Endothelial cell of umbilical vein (primary cell): ENCODE results near the gene CDK5RAP2. TPM values are rescaled to one million over a fixed set of nuclear protein-coding genes. Genes with fewer than 3 reads are reported as not detected.

Source experiments
- BruUV-seq: library from RNA; stranded (reverse); fragments of 400-500 nt; replicated peaks from 2 replicates; lab custom pipeline; 2021; lab: Mats Ljungman, UMichigan
- CTCF ChIA-PET: fragments of 300-600, 350-600 bp; sonication (Branson Sonifier 250); formaldehyde crosslinking; loops from one replicate; lab custom pipeline; 2021; ENCODE audit warnings: antibody characterized with exemption, inconsistent platforms; lab: Charles Lee
- POLR2A ChIA-PET: fragments of 300-600, 350-600 bp; sonication (Branson Sonifier 250); formaldehyde crosslinking; loops from one replicate; lab custom pipeline; 2021; ENCODE audit warnings: antibody characterized with exemption, inconsistent platforms; lab: Charles Lee
- DNase-seq: peaks from one replicate; pipeline ENCODE4 v3.0.0-alpha.2; 2011; ENCODE audit warnings: low read depth, low spot score
- FAIRE-seq: peaks from 2 replicates; lab custom pipeline; 2011; peaks lifted over from hg19 to GRCh38; lab: Jason Lieb, UNC
- H2AFZ ChIP-seq: 2 replicates; pipeline ENCODE4 v1.6.0; 2012; ENCODE audit warnings: low read depth, low read length, control low read depth, inconsistent platforms
- H3K27ac ChIP-seq: 2 replicates; pipeline ENCODE4 v1.5.1; 2011; ENCODE audit warnings: low read depth, mild to moderate bottlenecking, control low read depth, low read length, moderate library complexity; ENCODE audit not compliant: insufficient read depth
- H3K27me3 ChIP-seq, 2 experiments: 2 replicates each; pipeline versions ENCODE4 v1.6.0 to v1.6.1; 2011; ENCODE audit warnings: low read length in 2 of 2, mixed read lengths in 1 of 2; ENCODE audit not compliant: control insufficient read depth in 2 of 2, insufficient read depth in 2 of 2
- H3K36me3 ChIP-seq, 2 experiments: 2 replicates in 1 of 2; 3 replicates in 1 of 2; pipeline ENCODE4 v1.5.1; 2011; ENCODE audit warnings: low read length in 2 of 2, mild to moderate bottlenecking in 1 of 2, moderate library complexity in 1 of 2; ENCODE audit not compliant: control insufficient read depth in 2 of 2, insufficient read depth in 2 of 2; ENCODE audit errors: extremely low read depth in 1 of 2
- H3K4me1 ChIP-seq: 3 replicates; pipeline ENCODE4 v1.5.1; 2011; ENCODE audit warnings: mild to moderate bottlenecking, low read length; ENCODE audit not compliant: control insufficient read depth, insufficient read depth; ENCODE audit errors: extremely low read depth
- H3K4me2 ChIP-seq: 2 replicates; pipeline ENCODE4 v1.6.1; 2011; ENCODE audit warnings: low read length, control low read depth, mixed read lengths; ENCODE audit not compliant: insufficient read depth
- H3K4me3 ChIP-seq, 3 experiments: fragments of 200-600 bp in 1 of 3; sonication (generic), shearing (Covaris generic) in 1 of 3; replicated peaks in 1 of 3; 2 replicates each; pipeline ENCODE4 v1.5.1; 2011 to 2016; ENCODE audit warnings: control low read depth in 3 of 3, low read length in 3 of 3, mild to moderate bottlenecking in 2 of 3, inconsistent platforms in 1 of 3, low read depth in 1 of 3, moderate library complexity in 1 of 3; ENCODE audit not compliant: insufficient read depth in 1 of 3
- H3K79me2 ChIP-seq: 2 replicates; pipeline ENCODE4 v1.6.0; 2012; ENCODE audit warnings: low read length, inconsistent platforms; ENCODE audit not compliant: control insufficient read depth, insufficient read depth
- H3K9ac ChIP-seq: replicated peaks from 2 replicates; pipeline ENCODE3; 2011; ENCODE audit warnings: low read length, control low read depth; ENCODE audit not compliant: insufficient read depth; ENCODE audit errors: extremely low read depth
- H3K9me1 ChIP-seq: replicated peaks from 3 replicates; pipeline ENCODE4 v1.6.0; 2011; ENCODE audit warnings: mild to moderate bottlenecking, low read length; ENCODE audit not compliant: control insufficient read depth, insufficient read depth; ENCODE audit errors: extremely low read depth
- H3K9me3 ChIP-seq: replicated peaks from 2 replicates; pipeline ENCODE4 v1.5.1; 2012; ENCODE audit warnings: low read length, inconsistent platforms; ENCODE audit not compliant: control insufficient read depth, insufficient read depth
- H4K20me1 ChIP-seq: replicated peaks from 2 replicates; pipeline ENCODE3; 2011; ENCODE audit warnings: mild to moderate bottlenecking, low read length; ENCODE audit not compliant: control insufficient read depth, insufficient read depth; ENCODE audit errors: extremely low read depth
- EZH2 ChIP-seq: IDR thresholded peaks from 2 replicates; pipeline ENCODE4 v1.6.1; 2012; ENCODE audit warnings: borderline replicate concordance, low read depth, mild to moderate bottlenecking, moderate library complexity, low read length, inconsistent platforms; ENCODE audit not compliant: severe bottlenecking
- FOS ChIP-seq: IDR thresholded peaks from 2 replicates; pipeline ENCODE4 v1.6.1; 2011; ENCODE audit warnings: mild to moderate bottlenecking, low read length, moderate library complexity, borderline replicate concordance; ENCODE audit not compliant: insufficient read depth
- GATA2 ChIP-seq: IDR thresholded peaks from 2 replicates; pipeline ENCODE4 v1.7.0; 2011; ENCODE audit warnings: low read depth, mild to moderate bottlenecking, moderate library complexity, mixed read lengths, low read length; ENCODE audit not compliant: insufficient read length, insufficient read depth
- JUN ChIP-seq: IDR thresholded peaks from 2 replicates; pipeline ENCODE4 v1.6.1; 2011; ENCODE audit warnings: borderline replicate concordance, low read depth; ENCODE audit not compliant: insufficient read length, insufficient read depth
- MYC ChIP-seq: IDR thresholded peaks from one replicate; pipeline ENCODE4 v1.6.1; 2011; ENCODE audit warnings: mild to moderate bottlenecking, low read depth, low read length
- POLR2A ChIP-seq: IDR thresholded peaks from 2 replicates; pipeline ENCODE4 v1.6.1; 2012; ENCODE audit warnings: low read depth, mild to moderate bottlenecking, control low read depth, low read length
- POLR2AphosphoS5 ChIP-seq: IDR thresholded peaks from 2 replicates; pipeline ENCODE4 v1.6.1; 2012; ENCODE audit warnings: low read depth, mild to moderate bottlenecking, control low read depth, low read length, moderate library complexity; ENCODE audit not compliant: insufficient read depth
- dilution Hi-C: fragments of 300-500 bp; cut with MboI; formaldehyde crosslinking; loops from one replicate; pipeline ENCODE4 v1.15.0; 2019; ENCODE audit warnings: low sequenced_read_pairs; ENCODE audit not compliant: extremely low pct_ligation_motif_present
- intact Hi-C: fragments of 100-400 bp; cut with micrococcal nuclease; formaldehyde crosslinking; loops from one replicate; pipeline ENCODE4 v1.10.0; 2022
- polyA plus RNA-seq, 4 experiments: library from polyadenylated mRNA; depleted of rRNA in 3 of 4; stranded (reverse) in 3 of 4; unstranded in 1 of 4; fragments of >200 nt; gene quantifications; 2 replicates each; pipeline versions ENCODE4 v1.2.1 to v1.2.3, GENCODE V29; 2011 to 2012; ENCODE audit warnings: missing spikeins in 1 of 4
- total RNA-seq: library from RNA; stranded (reverse); gene quantifications from 2 replicates; pipeline ENCODE4 v1.2.3, GENCODE V29; 2021
- TF ChIP-seq, protein P1 (sequence below): IDR thresholded peaks from 2 replicates; pipeline ENCODE4 v1.6.1; 2011; ENCODE audit not compliant: insufficient read depth, insufficient read length
- TF ChIP-seq, protein P2 (sequence below), 2 donors: IDR thresholded peaks; 1 replicate in 1 of 2; 2 replicates in 1 of 2; pipeline ENCODE4 v1.5.1; 2011; ENCODE audit warnings: low read length in 2 of 2, mild to moderate bottlenecking in 2 of 2, moderate library complexity in 2 of 2, control low read depth in 1 of 2, inconsistent platforms in 1 of 2, low read depth in 1 of 2; ENCODE audit not compliant: insufficient read depth in 1 of 2; ENCODE audit errors: extremely low read depth in 1 of 2

Gene CDK5RAP2
- total and polyA plus RNA-seq, 2 donors (not counting 3 experiments of a cell fraction or from before 2014, with no cell fraction given): 17.5 to 56.7 TPM

DNA sequence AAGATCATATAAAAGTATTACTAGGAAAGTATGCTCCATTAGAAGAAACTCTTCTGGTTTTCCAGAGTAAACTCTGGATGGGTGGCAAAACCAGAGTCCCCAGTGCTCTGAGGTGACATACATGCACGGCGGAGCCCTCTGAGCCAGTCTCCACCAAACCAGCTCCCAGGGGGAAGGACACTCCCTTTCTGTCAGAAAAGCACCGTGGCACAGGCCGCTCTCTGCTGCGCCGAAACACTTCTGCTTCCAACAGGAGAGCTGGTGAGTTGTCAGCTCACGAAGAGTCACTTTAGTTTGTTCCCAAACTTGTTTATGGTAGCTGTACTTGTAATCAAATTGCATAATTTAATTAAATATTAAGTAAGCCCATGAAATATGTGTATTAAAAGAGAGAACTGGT, 184.6 kb downstream of the CDK5RAP2 start:
- Histone ChIP-seq H2AFZ (no peak overlapping the region), H3K9me3 (no peaks in the 10 kb centered on the region), H3K9ac (no peak overlapping the region), H3K4me2 (no peak overlapping the region), H3K36me3 (peaks cover 13 to 17% of the 10 kb centered on the region in 2 experiments), H3K79me2 (no peaks in the 10 kb centered on the region), H3K4me1 (no peaks in the 10 kb centered on the region), H3K27ac (no peak overlapping the region), H4K20me1 (no peaks in the 10 kb centered on the region), H3K9me1 (no peaks in the 10 kb centered on the region), H3K4me3 (no peak overlapping the region), H3K27me3 (no peaks in the 10 kb centered on the region)
- DNase-seq: no peak
- POLR2A ChIA-PET: no interaction called here
- dilution Hi-C loops: no loop called here
- CTCF ChIA-PET: interaction anchor here (1.4 kb wide), 1 partner anchor 15 kb away, joined by 3 read pairs; no protein-coding TSS in a partner anchor
- intact Hi-C loops: no loop called here
- no peak for TF ChIP-seq POLR2A
- no peak for TF ChIP-seq POLR2AphosphoS5
- TF ChIP-seq EZH2: no peak
- no peak for TF ChIP-seq GATA2
- FAIRE-seq: no peak
- BruUV-seq: no TSS peak

DNA sequence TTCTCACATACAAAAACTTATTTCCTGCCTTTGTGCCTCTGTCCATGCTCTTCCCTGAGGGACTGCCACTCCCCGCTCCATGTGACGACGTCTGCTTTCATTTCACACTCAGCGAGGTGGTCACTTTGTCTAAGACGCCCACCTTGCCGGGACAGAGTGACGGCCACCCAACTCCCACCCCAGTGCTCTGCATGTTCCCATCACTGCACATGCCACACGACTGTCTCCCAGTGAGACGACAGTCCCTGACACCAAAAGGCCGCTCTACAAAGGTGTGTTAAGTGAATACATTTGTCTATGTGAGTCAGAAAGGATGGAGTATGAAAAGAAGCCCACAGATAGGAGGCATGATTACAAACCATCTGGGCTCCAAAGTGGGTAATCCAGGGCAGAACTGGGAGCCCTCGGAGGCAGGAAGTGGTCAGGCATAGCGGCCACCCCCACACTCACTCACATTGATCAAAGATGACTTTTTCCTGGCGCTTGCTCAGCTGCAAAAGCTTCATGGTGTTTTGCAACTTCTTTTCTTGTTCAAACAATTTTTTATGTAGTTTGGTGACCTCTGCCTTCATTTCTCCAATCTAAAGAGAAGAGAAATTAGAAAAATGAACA, 185.8 kb downstream of the CDK5RAP2 start:
- Histone ChIP-seq H3K36me3 (peaks cover 13 to 17% of the 10 kb centered on the region in 2 experiments), H3K4me3 (no peak overlapping the region), H3K79me2 (no peaks in the 10 kb centered on the region), H3K9ac (no peak overlapping the region), H3K4me2 (no peak overlapping the region), H3K27ac (no peak overlapping the region), H3K9me1 (no peaks in the 10 kb centered on the region), H3K4me1 (no peaks in the 10 kb centered on the region), H3K9me3 (no peaks in the 10 kb centered on the region), H2AFZ (no peak overlapping the region), H3K27me3 (no peaks in the 10 kb centered on the region), H4K20me1 (no peaks in the 10 kb centered on the region)
- TF ChIP-seq MYC: no peak
- no peak for TF ChIP-seq EZH2
- TF ChIP-seq, protein P1, sequence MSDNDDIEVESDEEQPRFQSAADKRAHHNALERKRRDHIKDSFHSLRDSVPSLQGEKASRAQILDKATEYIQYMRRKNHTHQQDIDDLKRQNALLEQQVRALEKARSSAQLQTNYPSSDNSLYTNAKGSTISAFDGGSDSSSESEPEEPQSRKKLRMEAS: no peak
- no peak for TF ChIP-seq GATA2
- no peak for TF ChIP-seq POLR2A
- TF ChIP-seq, protein P2, sequence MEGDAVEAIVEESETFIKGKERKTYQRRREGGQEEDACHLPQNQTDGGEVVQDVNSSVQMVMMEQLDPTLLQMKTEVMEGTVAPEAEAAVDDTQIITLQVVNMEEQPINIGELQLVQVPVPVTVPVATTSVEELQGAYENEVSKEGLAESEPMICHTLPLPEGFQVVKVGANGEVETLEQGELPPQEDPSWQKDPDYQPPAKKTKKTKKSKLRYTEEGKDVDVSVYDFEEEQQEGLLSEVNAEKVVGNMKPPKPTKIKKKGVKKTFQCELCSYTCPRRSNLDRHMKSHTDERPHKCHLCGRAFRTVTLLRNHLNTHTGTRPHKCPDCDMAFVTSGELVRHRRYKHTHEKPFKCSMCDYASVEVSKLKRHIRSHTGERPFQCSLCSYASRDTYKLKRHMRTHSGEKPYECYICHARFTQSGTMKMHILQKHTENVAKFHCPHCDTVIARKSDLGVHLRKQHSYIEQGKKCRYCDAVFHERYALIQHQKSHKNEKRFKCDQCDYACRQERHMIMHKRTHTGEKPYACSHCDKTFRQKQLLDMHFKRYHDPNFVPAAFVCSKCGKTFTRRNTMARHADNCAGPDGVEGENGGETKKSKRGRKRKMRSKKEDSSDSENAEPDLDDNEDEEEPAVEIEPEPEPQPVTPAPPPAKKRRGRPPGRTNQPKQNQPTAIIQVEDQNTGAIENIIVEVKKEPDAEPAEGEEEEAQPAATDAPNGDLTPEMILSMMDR (IDR thresholded peaks at IDR 0.05; ENCODE audit: extremely low read depth in 1 of 2, insufficient read depth in 1 of 2, low read depth in 1 of 2, low read length in 2 of 2): no peak
- no peak for TF ChIP-seq POLR2AphosphoS5
- TF ChIP-seq FOS: no peak
- no peak for TF ChIP-seq JUN
- intact Hi-C loops (no loop called here), dilution Hi-C loops (no loop called here)
- no TSS peak for BruUV-seq
- POLR2A ChIA-PET: no interaction called here
- CTCF ChIA-PET: interaction anchor here (1.4 kb wide), 1 partner anchor 17 kb away, joined by 3 read pairs; no protein-coding TSS in a partner anchor
- FAIRE-seq: no peak
- no peak for DNase-seq
